ENCODE results near the gene NDUFS5. TPM values are rescaled to one million over a fixed set of nuclear protein-coding genes. Genes with fewer than 3 reads are reported as not detected.
A peak's percentile ranks its signal among the peaks of the same experiment; 100 is the strongest.

The NDUFS5 gene
- total and polyA plus RNA-seq, 4 donors: 149 to 1,134 (median 354) TPM

DNA sequence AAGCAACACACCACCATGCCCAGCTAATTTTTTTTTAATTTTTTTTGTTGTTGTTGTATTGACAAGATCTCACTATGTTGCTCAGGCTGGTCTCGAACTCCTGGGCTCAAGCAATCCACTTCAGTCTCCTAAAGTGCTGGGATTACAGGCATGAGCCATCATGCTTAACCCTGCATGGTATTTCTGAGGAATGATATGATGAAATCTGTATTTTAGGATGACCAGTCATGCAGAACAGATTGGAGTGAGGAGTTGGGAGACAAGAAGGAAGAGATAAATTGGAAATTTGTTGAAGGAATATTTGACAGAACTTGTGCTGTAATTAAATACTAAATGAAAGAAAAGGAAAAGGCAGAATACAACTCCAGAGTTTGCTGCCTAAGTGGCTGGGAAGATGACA, 4.7 kb upstream of the NDUFS5 start:
- no peaks in the 10 kb centered on the region for H3K9me3 ChIP-seq (ENCODE audit: control insufficient read depth in 4 of 4, insufficient read depth in 3 of 4, low read length in 3 of 4)
- no peaks in the 10 kb centered on the region for H3K36me3 ChIP-seq (ENCODE audit: control insufficient read depth in 4 of 4, insufficient read depth in 4 of 4, low read length in 4 of 4)
- no peak for ATAC-seq (ENCODE audit: insufficient read depth, low FRiP score)
- H3K27ac ChIP-seq (ENCODE audit: low read depth in 1 of 2, low read length in 1 of 2): no peak overlapping the region
- WGBS, 2 donors: 63 to 91% methylated on average over 1 of the region's 1 CpG
- DNase-seq: no peak
- H3K4me3 ChIP-seq: no peak overlapping the region
- H3K27me3 ChIP-seq (ENCODE audit: control insufficient read depth in 3 of 3, insufficient read depth in 3 of 3, low read length in 2 of 3): no peaks in the 10 kb centered on the region
- TF ChIP-seq, protein P1, sequence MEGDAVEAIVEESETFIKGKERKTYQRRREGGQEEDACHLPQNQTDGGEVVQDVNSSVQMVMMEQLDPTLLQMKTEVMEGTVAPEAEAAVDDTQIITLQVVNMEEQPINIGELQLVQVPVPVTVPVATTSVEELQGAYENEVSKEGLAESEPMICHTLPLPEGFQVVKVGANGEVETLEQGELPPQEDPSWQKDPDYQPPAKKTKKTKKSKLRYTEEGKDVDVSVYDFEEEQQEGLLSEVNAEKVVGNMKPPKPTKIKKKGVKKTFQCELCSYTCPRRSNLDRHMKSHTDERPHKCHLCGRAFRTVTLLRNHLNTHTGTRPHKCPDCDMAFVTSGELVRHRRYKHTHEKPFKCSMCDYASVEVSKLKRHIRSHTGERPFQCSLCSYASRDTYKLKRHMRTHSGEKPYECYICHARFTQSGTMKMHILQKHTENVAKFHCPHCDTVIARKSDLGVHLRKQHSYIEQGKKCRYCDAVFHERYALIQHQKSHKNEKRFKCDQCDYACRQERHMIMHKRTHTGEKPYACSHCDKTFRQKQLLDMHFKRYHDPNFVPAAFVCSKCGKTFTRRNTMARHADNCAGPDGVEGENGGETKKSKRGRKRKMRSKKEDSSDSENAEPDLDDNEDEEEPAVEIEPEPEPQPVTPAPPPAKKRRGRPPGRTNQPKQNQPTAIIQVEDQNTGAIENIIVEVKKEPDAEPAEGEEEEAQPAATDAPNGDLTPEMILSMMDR (IDR thresholded peaks at IDR 0.05; ENCODE audit: control extremely low read depth, extremely low read depth): no peak
- H3K4me1 ChIP-seq (ENCODE audit: control insufficient read depth in 5 of 5, insufficient read depth in 5 of 5, low read length in 5 of 5): peaks cover 0 to 5% (median 3%) of the 10 kb centered on the region in 5 donors
- no peak overlapping the region for H3K9ac ChIP-seq (ENCODE audit: insufficient read depth in 1 of 2, low read length in 2 of 2)

- peaks cover 0 to 9% (median 3%) of the 10 kb centered on the region in 5 donors for H3K4me1 ChIP-seq (ENCODE audit: control insufficient read depth in 5 of 5, insufficient read depth in 5 of 5, low read length in 5 of 5)
- ATAC-seq (ENCODE audit: insufficient read depth, low FRiP score): no peak
- H3K4me3 ChIP-seq: no peak overlapping the region
- TF ChIP-seq, protein P1 (IDR thresholded peaks at IDR 0.05; ENCODE audit: control extremely low read depth, extremely low read depth): no peak
- DNase-seq: no peak
- no peak overlapping the region for H3K9ac ChIP-seq (ENCODE audit: insufficient read depth in 1 of 2, low read length in 2 of 2)
- no peaks in the 10 kb centered on the region for H3K9me3 ChIP-seq (ENCODE audit: control insufficient read depth in 4 of 4, insufficient read depth in 3 of 4, low read length in 3 of 4)
- H3K36me3 ChIP-seq (ENCODE audit: control insufficient read depth in 4 of 4, insufficient read depth in 4 of 4, low read length in 4 of 4): peaks cover 0 to under 1% (median 0%) of the 10 kb centered on the region in 4 donors
- no peak overlapping the region for H3K27ac ChIP-seq (ENCODE audit: low read depth in 1 of 2, low read length in 1 of 2)
- 61 to 67% methylated on average over 1 of the region's 1 CpG for WGBS, 2 donors
- no peaks in the 10 kb centered on the region for H3K27me3 ChIP-seq (ENCODE audit: control insufficient read depth in 3 of 3, insufficient read depth in 3 of 3, low read length in 2 of 3)
Observed at GRCh38 chr1:39023140-39023539, 3.0 kb upstream of the NDUFS5 start.

- WGBS, 2 donors: 33% methylated on average over 30 of the region's 30 CpGs
- peak overlapping the region; percentile 72 for H3K4me3 ChIP-seq
- no peaks in the 10 kb centered on the region for H3K9me3 ChIP-seq (ENCODE audit: control insufficient read depth in 4 of 4, insufficient read depth in 3 of 4, low read length in 3 of 4)
- H3K9ac ChIP-seq (ENCODE audit: insufficient read depth in 1 of 2, low read length in 2 of 2): peak overlapping the region; percentile 98 to 99
- H3K27ac ChIP-seq (ENCODE audit: low read depth in 1 of 2, low read length in 1 of 2): peak overlapping the region; percentile 83 to 96
- peaks cover 0 to 9% (median 3%) of the 10 kb centered on the region in 5 donors for H3K4me1 ChIP-seq (ENCODE audit: control insufficient read depth in 5 of 5, insufficient read depth in 5 of 5, low read length in 5 of 5)
- H3K27me3 ChIP-seq (ENCODE audit: control insufficient read depth in 3 of 3, insufficient read depth in 3 of 3, low read length in 2 of 3): no peaks in the 10 kb centered on the region
- TF ChIP-seq, protein P1 (IDR thresholded peaks at IDR 0.05; ENCODE audit: control extremely low read depth, extremely low read depth): no peak
- ATAC-seq (ENCODE audit: insufficient read depth, low FRiP score): no peak
- H3K36me3 ChIP-seq (ENCODE audit: control insufficient read depth in 4 of 4, insufficient read depth in 4 of 4, low read length in 4 of 4): peaks cover 6 to 21% (median 13%) of the 10 kb centered on the region in 4 donors
- peak in 2 of 3 donors; percentile 1 to 6 for DNase-seq
Observed at GRCh38 chr1:39026866-39027507, 837 bp downstream of the NDUFS5 start.

Data from lung (tissue), 12 donors.